HG03097 (cell line): ENCODE measurements around the gene LSR.

Source experiments
- ATAC-seq: cut with Tn5 transposase; IDR thresholded peaks from one replicate; pipeline ENCODE4 v1.9.1; 2021; ENCODE audit not compliant: unreplicated experiment, low FRiP score

Gene LSR

GRCh38 chr19:35240327-35240726 is 8.5 kb upstream of the LSR start:
- ATAC-seq, result no peak

GRCh38 chr19:35241417-35241816 is 7.4 kb upstream of the LSR start:
- ATAC-seq, result no peak

GRCh38 chr19:35246466-35247092 is 2.2 kb upstream of the LSR start:
- ATAC-seq, result no peak

GRCh38 chr19:35247526-35248309 is 1.1 kb upstream of the LSR start:
- peak; percentile 24 for ATAC-seq

GRCh38 chr19:35249146-35249847 is 495 bp downstream of the LSR start:
- ATAC-seq, result peak; percentile 4

- ATAC-seq, result no peak
Observed at GRCh38 chr19:35249848-35250711, 1.3 kb downstream of the LSR start.

- no peak for ATAC-seq
Observed at GRCh38 chr19:35251456-35251855, 2.7 kb downstream of the LSR start.

GRCh38 chr19:35253316-35254286 is 4.8 kb downstream of the LSR start:
- ATAC-seq, result no peak

- ATAC-seq, result no peak
Observed at GRCh38 chr19:35254341-35255297, 5.8 kb downstream of the LSR start.

GRCh38 chr19:35256566-35256965 is 7.8 kb downstream of the LSR start:
- no peak for ATAC-seq

- no peak for ATAC-seq
Observed at GRCh38 chr19:35257113-35257461, 8.3 kb downstream of the LSR start.

GRCh38 chr19:35260694-35261304 is 12.0 kb downstream of the LSR start:
- no peak for ATAC-seq

GRCh38 chr19:35261356-35262100 is 12.7 kb downstream of the LSR start:
- no peak for ATAC-seq

- ATAC-seq, result no peak
Observed at GRCh38 chr19:35262101-35262761, 13.4 kb downstream of the LSR start.

GRCh38 chr19:35264268-35265125 is 15.7 kb downstream of the LSR start:
- ATAC-seq, result no peak
